CD4-positive, alpha-beta T cell (primary cell): ENCODE measurements around the gene SDK1. TPM values are rescaled to one million over a fixed set of nuclear protein-coding genes. Genes with fewer than 3 reads are reported as not detected.

Experiments used
- ATAC-seq: fragments of 200-7000 bp; cut with Tn5 transposase; one replicate; pipeline ENCODE4 v1.10.0; 2022; ENCODE audit warnings: mild to moderate bottlenecking; ENCODE audit not compliant: poor library complexity
- CTCF ChIA-PET: fragments of 350-600 bp; sonication (Branson Sonifier 250); formaldehyde crosslinking; loops from one replicate; lab custom pipeline; 2021; ENCODE audit warnings: antibody characterized with exemption, inconsistent platforms; lab: Charles Lee
- POLR2A ChIA-PET: fragments of 350-600 bp; sonication (Branson Sonifier 250); formaldehyde crosslinking; loops from one replicate; lab custom pipeline; 2021; ENCODE audit warnings: antibody characterized with exemption, inconsistent platforms; lab: Charles Lee
- DNase-seq, 14 experiments: peaks; one replicate each; pipeline ENCODE4 v3.0.0-alpha.2; 2013 to 2020; ENCODE audit warnings: mixed read lengths in 2 of 14
- H3K27ac ChIP-seq, 2 donors: one replicate each; pipeline versions ENCODE4 v1.5.1 to v1.7.0; 2013; ENCODE audit warnings: low read length in 2 of 2, low read depth in 1 of 2, mild to moderate bottlenecking in 1 of 2
- H3K27me3 ChIP-seq, 2 experiments: 1 replicate in 1 of 2; 2 replicates in 1 of 2; pipeline versions ENCODE4 v1.6.1 to v1.7.0; 2013; ENCODE audit warnings: low read length in 2 of 2, control low read depth in 1 of 2, mild to moderate bottlenecking in 1 of 2, moderate library complexity in 1 of 2; ENCODE audit not compliant: insufficient read depth in 2 of 2, control insufficient read depth in 1 of 2
- H3K36me3 ChIP-seq: one replicate; pipeline ENCODE4 v1.6.1; 2013; ENCODE audit warnings: low read length, control low read depth; ENCODE audit not compliant: insufficient read depth
- H3K4me1 ChIP-seq: one replicate; pipeline ENCODE4 v1.6.1; 2013; ENCODE audit warnings: low read length, control low read depth; ENCODE audit not compliant: insufficient read depth
- H3K4me3 ChIP-seq: one replicate; pipeline ENCODE4 v1.5.1; 2013; ENCODE audit warnings: mild to moderate bottlenecking, low read length, moderate library complexity
- H3K9me3 ChIP-seq, 2 experiments: 1 replicate in 1 of 2; 2 replicates in 1 of 2; pipeline versions ENCODE4 v1.6.1 to v1.7.0; 2013; ENCODE audit warnings: low read length in 2 of 2, mild to moderate bottlenecking in 2 of 2, control low read depth in 1 of 2, moderate library complexity in 1 of 2; ENCODE audit not compliant: control insufficient read depth in 1 of 2, insufficient read depth in 1 of 2
- H3K27ac Mint-ChIP-seq: one replicate; pipeline ENCODE4 v1.8.0; 2020; ENCODE audit warnings: mixed read lengths
- H3K27me3 Mint-ChIP-seq: one replicate; pipeline ENCODE4 v1.8.0; 2021; ENCODE audit warnings: mixed read lengths
- H3K36me3 Mint-ChIP-seq: one replicate; pipeline ENCODE4 v1.8.0; 2021; ENCODE audit warnings: low read depth, mixed read lengths
- H3K4me1 Mint-ChIP-seq: one replicate; pipeline ENCODE4 v1.8.0; 2021; ENCODE audit warnings: low read depth, mixed read lengths
- H3K4me3 Mint-ChIP-seq: one replicate; pipeline ENCODE4 v1.8.0; 2020; ENCODE audit warnings: mild to moderate bottlenecking, mixed read lengths
- H3K9me3 Mint-ChIP-seq: one replicate; pipeline ENCODE4 v1.8.0; 2020; ENCODE audit warnings: mixed read lengths
- CTCF ChIP-seq: fragments of 200-600 bp; IDR thresholded peaks from one replicate; pipeline ENCODE4 v1.8.0; 2022; ENCODE audit warnings: antibody characterized with exemption, mild to moderate bottlenecking
- intact Hi-C, 2 experiments: fragments of 100-400 bp; cut with DNase I in 1 of 2; cut with micrococcal nuclease in 1 of 2; formaldehyde crosslinking; loops; one replicate each; pipeline versions ENCODE4 v1.15.1 to v1.9.0; 2023 to 2025; cut with DNase I, micrococcal nuclease
- total RNA-seq, 174 experiments: library from RNA in 2 of 174; stranded (reverse) in 2 of 174; gene quantifications; one replicate each; pipeline ENCODE4 v1.2.3 and lab custom pipeline; 2021 to 2026

The SDK1 gene
- total RNA-seq, 2 experiments from 2014 or later, result 1.1 to 1.3 TPM

- Histone ChIP-seq H3K9me3 (no peaks in the 10 kb centered on the region), H3K36me3 (no peaks in the 10 kb centered on the region), H3K27ac (no peak overlapping the region), H3K27me3 (no peaks in the 10 kb centered on the region), H3K4me1 (no peaks in the 10 kb centered on the region), H3K4me3 (no peak overlapping the region)
- Mint-ChIP-seq H3K36me3 (no peaks in the 10 kb centered on the region), H3K4me1 (peaks cover 11% of the 10 kb centered on the region), H3K4me3 (no peak overlapping the region), H3K9me3 (no peaks in the 10 kb centered on the region), H3K27me3 (no peaks in the 10 kb centered on the region), H3K27ac (no peak overlapping the region)
- ATAC-seq (no peak), DNase-seq (no peak)
- intact Hi-C loops, result no loop called here
- ChIA-PET CTCF (no interaction called here), POLR2A (no interaction called here)
- TF ChIP-seq CTCF, result no peak
Measured at GRCh38 chr7:3588341-3588740, 287.3 kb downstream of the SDK1 start.

- Histone ChIP-seq H3K27ac (no peak overlapping the region), H3K36me3 (no peaks in the 10 kb centered on the region), H3K27me3 (no peaks in the 10 kb centered on the region), H3K4me3 (no peak overlapping the region), H3K9me3 (no peaks in the 10 kb centered on the region), H3K4me1 (no peaks in the 10 kb centered on the region)
- H3K27ac Mint-ChIP-seq, result no peak overlapping the region
- ATAC-seq (no peak), DNase-seq (no peak)
- H3K9me3 Mint-ChIP-seq, result no peaks in the 10 kb centered on the region
- H3K36me3 Mint-ChIP-seq, result no peaks in the 10 kb centered on the region
- intact Hi-C loops, result no loop called here
- no peak for TF ChIP-seq CTCF
- CTCF ChIA-PET, result no interaction called here
- H3K4me3 Mint-ChIP-seq, result no peak overlapping the region
- H3K4me1 Mint-ChIP-seq, result peaks cover 11% of the 10 kb centered on the region
- POLR2A ChIA-PET, result no interaction called here
- H3K27me3 Mint-ChIP-seq, result no peaks in the 10 kb centered on the region
Measured at GRCh38 chr7:3589752-3590151, 288.7 kb downstream of the SDK1 start.

- TF ChIP-seq CTCF, result no peak
- no peak overlapping the region for H3K4me3 ChIP-seq
- no peaks in the 10 kb centered on the region for H3K36me3 Mint-ChIP-seq
- H3K36me3 ChIP-seq, result no peaks in the 10 kb centered on the region
- ChIA-PET POLR2A (no interaction called here), CTCF (no interaction called here)
- DNase-seq (no peak), ATAC-seq (no peak)
- no peak overlapping the region for H3K27ac ChIP-seq
- no peaks in the 10 kb centered on the region for H3K9me3 ChIP-seq
- H3K27me3 Mint-ChIP-seq, result no peaks in the 10 kb centered on the region
- H3K9me3 Mint-ChIP-seq, result no peaks in the 10 kb centered on the region
- H3K4me3 Mint-ChIP-seq, result no peak overlapping the region
- intact Hi-C loops, result no loop called here
- no peaks in the 10 kb centered on the region for H3K27me3 ChIP-seq
- H3K27ac Mint-ChIP-seq, result no peak overlapping the region
- peaks cover 11% of the 10 kb centered on the region for H3K4me1 Mint-ChIP-seq
- H3K4me1 ChIP-seq, result no peaks in the 10 kb centered on the region
Measured at GRCh38 chr7:3591219-3591618, 290.2 kb downstream of the SDK1 start.
